Prostate gland (tissue), 2 donors: ENCODE measurements around the gene DGKI.

ENCODE experiments used
- CTCF ChIP-seq, 4 experiments: fragments of 200-600 bp in 2 of 4; fragments of 450-650 bp in 2 of 4; sonication (generic) in 2 of 4; IDR thresholded peaks; 1 replicate in 3 of 4; 2 replicates in 1 of 4; pipeline ENCODE4 v1.5.1; 2016 to 2019; ENCODE audit warnings: antibody characterized with exemption in 4 of 4, mild to moderate bottlenecking in 2 of 4, moderate library complexity in 2 of 4
- POLR2A ChIP-seq: fragments of 450-650 bp; IDR thresholded peaks from one replicate; pipeline ENCODE4 v1.6.1; 2016; ENCODE audit warnings: antibody characterized with exemption, mild to moderate bottlenecking
- POLR2AphosphoS5 ChIP-seq: sonication (generic); formaldehyde crosslinking; IDR thresholded peaks from one replicate; pipeline ENCODE4 v1.6.1; 2017; ENCODE audit warnings: antibody characterized with exemption

GRCh38 chr7:137715533-137715932 is 131.2 kb downstream of the DGKI start:
- TF ChIP-seq CTCF (IDR thresholded peaks at IDR 0.05) = no peak
- TF ChIP-seq POLR2AphosphoS5 = no peak
- TF ChIP-seq POLR2A = no peak
